GM21825 (cell line): ENCODE data around the gene PCDH17.

Source experiments
- ATAC-seq: cut with Tn5 transposase; IDR thresholded peaks from one replicate; pipeline ENCODE4 v1.9.1; 2021; ENCODE audit warnings: mild to moderate bottlenecking, moderate library complexity; ENCODE audit not compliant: unreplicated experiment

The PCDH17 gene

GRCh38 chr13:57631596-57632275 lies at the start of gene PCDH17:
PCDH17 (plus strand) TSS chr13:57631744; CDS start chr13:57632547, 803 bp downstream.
- no peak for ATAC-seq

- ATAC-seq: no peak
These were observed 49.5 kb upstream of the PCDH17 start for GRCh38 chr13:57582032-57582431.

GRCh38 chr13:57583529-57583928 lies 48.0 kb upstream of the PCDH17 start:
- ATAC-seq: no peak

GRCh38 chr13:57588639-57589038 lies 42.9 kb upstream of the PCDH17 start:
- ATAC-seq: no peak

- no peak for ATAC-seq
These were observed 35.8 kb upstream of the PCDH17 start for GRCh38 chr13:57595775-57596174.

GRCh38 chr13:57601536-57601935 lies 30.0 kb upstream of the PCDH17 start:
- ATAC-seq: no peak

GRCh38 chr13:57604442-57604841 lies 27.1 kb upstream of the PCDH17 start:
- ATAC-seq: no peak

- ATAC-seq: no peak
These were observed 19.6 kb upstream of the PCDH17 start for GRCh38 chr13:57611969-57612368.

- no peak for ATAC-seq
These were observed 19.0 kb upstream of the PCDH17 start for GRCh38 chr13:57612568-57612967.

- ATAC-seq: no peak
These were observed 6.7 kb upstream of the PCDH17 start for GRCh38 chr13:57624565-57625435.

GRCh38 chr13:57627663-57628062 lies 3.9 kb upstream of the PCDH17 start:
- no peak for ATAC-seq

GRCh38 chr13:57629391-57629804 lies 2.1 kb upstream of the PCDH17 start:
- ATAC-seq: no peak

GRCh38 chr13:57629821-57630235 lies 1.7 kb upstream of the PCDH17 start:
- no peak for ATAC-seq

GRCh38 chr13:57630661-57631595 lies 616 bp upstream of the PCDH17 start:
- ATAC-seq: no peak

GRCh38 chr13:57632276-57633140 lies 964 bp downstream of the PCDH17 start:
- no peak for ATAC-seq

- no peak for ATAC-seq
These were observed 1.8 kb downstream of the PCDH17 start for GRCh38 chr13:57633141-57633949.

GRCh38 chr13:57633950-57634838 lies 2.6 kb downstream of the PCDH17 start:
- ATAC-seq: no peak

- no peak for ATAC-seq
These were observed 3.3 kb downstream of the PCDH17 start for GRCh38 chr13:57634839-57635165.
